Measurements from ENCODE around the gene HOXA2.

The HOXA2 gene

GRCh38 chr7:27134392-27134791, 31.9 kb upstream of the HOXA2 start:
- Histone ChIP-seq H3K4me3 (ENCODE audit: low read depth, low read length) (no peak overlapping the region), H3K36me3 (ENCODE audit: control insufficient read depth in 2 of 2, insufficient read depth in 1 of 2, low read length in 2 of 2) (peaks cover 0 to 4% of the 10 kb centered on the region in 2 experiments; a peak in 1 of 3 replicates), H3K4me1 (ENCODE audit: control insufficient read depth, insufficient read depth, low read length) (peaks cover 62% of the 10 kb centered on the region), H3K27ac (ENCODE audit: extremely low read depth, low read depth, low read length) (peak overlapping the region; percentile 56; the same call in 1 of the 2 replicates), H3K9me3 (ENCODE audit: control insufficient read depth, insufficient read depth, low read depth, low read length) (no peaks in the 10 kb centered on the region)
- ChIA-PET POLR2A (interaction anchor here (1.4 kb wide), 1 partner anchor 9 kb away, joined by 3 read pairs; the partner anchor contains the start of gene HOXA5), CTCF (interaction anchor here (0.6 to 1.9 kb wide), 8 partner anchors 9 to 1242 kb away, joined by 3 to 7 read pairs (median 4); partner anchors contain the start of gene HOXA5)
- TF ChIP-seq ZNF785 (tag by site-specific recombination; IDR thresholded peaks at IDR 0.05) (no peak), ZNF837 (tag by site-specific recombination; IDR thresholded peaks at IDR 0.05) (no peak), ZBTB21 (tag by site-specific recombination; IDR thresholded peaks at IDR 0.05) (0 out of 2 replicates have a peak, but pooled peaks have one; percentile 38), PATZ1 (tag by site-specific recombination; IDR thresholded peaks at IDR 0.05) (peak; percentile 41; the same call in 1 of the 2 replicates), ZNF391 (tag by site-specific recombination; IDR thresholded peaks at IDR 0.05; ENCODE audit: borderline replicate concordance, low read depth) (0 out of 2 replicates have a peak, but pooled peaks have one; percentile 18), FEZF1 (tag by site-specific recombination; IDR thresholded peaks at IDR 0.05) (peak; percentile 92), ZNF366 (tag by site-specific recombination; conservative IDR thresholded peaks at IDR 0.05) (peak; percentile 66), ZNF394 (tag by site-specific recombination; IDR thresholded peaks at IDR 0.05; ENCODE audit: borderline replicate concordance) (no peak), ZNF16 (tag by site-specific recombination; IDR thresholded peaks at IDR 0.05; ENCODE audit: low read depth) (no peak), IKZF3 (tag by site-specific recombination; IDR thresholded peaks at IDR 0.05) (peak; percentile 74), PRDM1 (tag by site-specific recombination; IDR thresholded peaks at IDR 0.05) (peak; percentile 57), ZEB2 (tag by site-specific recombination; IDR thresholded peaks at IDR 0.05) (peak; percentile 88), INSM2 (tag by site-specific recombination; IDR thresholded peaks at IDR 0.05) (peak; percentile 76; the same call in 1 of the 2 replicates), ZNF639 (tag by site-specific recombination; IDR thresholded peaks at IDR 0.05) (0 out of 2 replicates have a peak, but pooled peaks have one; percentile 41), PRDM10 (tag by site-specific recombination; IDR thresholded peaks at IDR 0.05) (0 out of 2 replicates have a peak, but pooled peaks have one; percentile 23), PRDM6 (tag by site-specific recombination; IDR thresholded peaks at IDR 0.05) (peak; percentile 99), ZNF660 (tag by site-specific recombination; IDR thresholded peaks at IDR 0.05) (peak; percentile 67; the same call in 1 of the 2 replicates), ZNF132 (tag by site-specific recombination; IDR thresholded peaks at IDR 0.05; ENCODE audit: borderline replicate concordance) (no peak), KLF10 (tag by site-specific recombination; IDR thresholded peaks at IDR 0.05) (peak; percentile 35), ZBTB17 (tag by site-specific recombination; IDR thresholded peaks at IDR 0.05) (0 out of 2 replicates have a peak, but pooled peaks have one; percentile 64), OSR2 (tag by site-specific recombination; IDR thresholded peaks at IDR 0.05) (peak; percentile 76), ZNF561 (tag by site-specific recombination; IDR thresholded peaks at IDR 0.05; ENCODE audit: borderline replicate concordance) (no peak), SP7 (tag by site-specific recombination; IDR thresholded peaks at IDR 0.05) (peak; percentile 54; the same call in 1 of the 2 replicates), PRDM4 (tag by site-specific recombination; IDR thresholded peaks at IDR 0.05) (peak; percentile 60), GFI1B (tag by site-specific recombination; IDR thresholded peaks at IDR 0.05) (peak; percentile 68; the same call in 1 of the 2 replicates)

All from HEK293 (cell line).